ENCODE data around the gene FAM3D. TPM values are rescaled to one million over a fixed set of nuclear protein-coding genes. Genes with fewer than 3 reads are reported as not detected.
A peak's percentile ranks its signal among the peaks of the same experiment; 100 is the strongest.

The FAM3D gene
- polyA plus RNA-seq, 3 donors, result 0.28 to 1.9 (median 0.71) TPM

- H2AFZ ChIP-seq (ENCODE audit: insufficient read depth, low read depth, low read length, poor library complexity, severe bottlenecking), result no peak overlapping the region
- Mint-ChIP-seq H3K27ac (no peak overlapping the region), H3K9me3 (peaks cover 0 to 3% (median 0%) of the 10 kb centered on the region in 7 donors), H3K27me3 (ENCODE audit: low read depth in 3 of 3) (peaks cover 1 to 3% (median 1%) of the 10 kb centered on the region in 3 donors), H3K4me1 (no peaks in the 10 kb centered on the region), H3K36me3 (no peaks in the 10 kb centered on the region), H3K4me3 (no peak overlapping the region)
- H3K4me1 ChIP-seq (ENCODE audit: control insufficient read depth in 1 of 2, insufficient read depth in 2 of 2, low read length in 2 of 2), result no peaks in the 10 kb centered on the region
- H3K9ac ChIP-seq (ENCODE audit: insufficient read depth, low read length, poor library complexity, severe bottlenecking), result no peak overlapping the region
- H3K4me2 ChIP-seq (replicated peaks; ENCODE audit: extremely low read depth, low read length, poor library complexity, severe bottlenecking), result no peak overlapping the region
- TF ChIP-seq CTCF (IDR thresholded peaks at IDR 0.05), result no peak
- no peaks in the 10 kb centered on the region for H3K27me3 ChIP-seq (ENCODE audit: control insufficient read depth in 2 of 2, insufficient read depth in 2 of 2, low read length in 2 of 2)
- no peaks in the 10 kb centered on the region for H3K36me3 ChIP-seq (replicated peaks in 1 of 2; ENCODE audit: control insufficient read depth in 1 of 2, insufficient read depth in 2 of 2, low read length in 2 of 2)
- no peak overlapping the region for H3K27ac ChIP-seq (ENCODE audit: low read depth in 1 of 2, low read length in 2 of 2)
- no peaks in the 10 kb centered on the region for H4K20me1 ChIP-seq (ENCODE audit: insufficient read depth, low read length)
- H3K4me3 ChIP-seq (replicated peaks in 1 of 3; ENCODE audit: low read depth in 2 of 3, low read length in 3 of 3), result no peak overlapping the region
- no peak for DNase-seq
- no peaks in the 10 kb centered on the region for H3K79me2 ChIP-seq (ENCODE audit: insufficient read depth, low read length)
- WGBS (ENCODE audit: insufficient coverage), result 100% methylated on average over 2 of the region's 2 CpGs
- no peaks in the 10 kb centered on the region for H3K9me3 ChIP-seq (replicated peaks in 1 of 2; ENCODE audit: control insufficient read depth in 1 of 2, insufficient read depth in 1 of 2, low read length in 2 of 2)
- intact Hi-C loops (cut with micrococcal nuclease), result no loop called here
Observed at GRCh38 chr3:58656631-58657030, 9.9 kb downstream of the FAM3D start.

DNA sequence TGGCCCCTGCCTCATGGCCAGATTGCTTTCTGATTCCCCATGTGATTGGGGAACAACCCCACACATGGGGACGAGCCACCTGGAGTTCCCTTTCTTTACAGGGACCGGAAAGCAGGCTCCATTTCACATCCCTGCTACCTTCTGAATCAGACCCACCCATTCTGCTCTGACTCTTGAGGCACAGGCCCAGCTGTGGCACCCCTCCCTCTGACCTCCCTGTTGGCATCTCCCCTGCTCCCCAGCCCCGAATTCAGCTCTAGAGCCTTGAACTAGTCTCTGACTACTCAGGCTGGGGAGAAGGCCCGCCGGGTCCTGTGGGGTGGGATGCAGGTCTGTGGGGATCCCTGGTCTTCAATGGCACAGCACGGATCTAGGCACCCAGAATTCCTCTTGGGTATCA, 12.1 kb downstream of the FAM3D start:
- H3K27me3 Mint-ChIP-seq (ENCODE audit: low read depth in 3 of 3), result peaks cover 1 to 2% (median 1%) of the 10 kb centered on the region in 3 donors
- DNase-seq, result no peak
- 87% methylated on average over 3 of the region's 6 CpGs for WGBS (ENCODE audit: insufficient coverage)

More for the DNA sequence above, 12.1 kb downstream of the FAM3D start:
- Mint-ChIP-seq H3K4me3 (no peak overlapping the region), H3K36me3 (no peaks in the 10 kb centered on the region), H3K4me1 (no peaks in the 10 kb centered on the region), H3K27ac (peak overlapping the region in 1 of 7 donors; percentile 31), H3K9me3 (peaks cover 0 to 3% (median 0%) of the 10 kb centered on the region in 7 donors)
- H2AFZ ChIP-seq (ENCODE audit: insufficient read depth, low read depth, low read length, poor library complexity, severe bottlenecking), result no peak overlapping the region
- no peak overlapping the region for H3K9ac ChIP-seq (ENCODE audit: insufficient read depth, low read length, poor library complexity, severe bottlenecking)
- H3K4me3 ChIP-seq (replicated peaks in 1 of 3; ENCODE audit: low read depth in 2 of 3, low read length in 3 of 3), result no peak overlapping the region
- H4K20me1 ChIP-seq (ENCODE audit: insufficient read depth, low read length), result no peaks in the 10 kb centered on the region
- no peaks in the 10 kb centered on the region for H3K36me3 ChIP-seq (replicated peaks in 1 of 2; ENCODE audit: control insufficient read depth in 1 of 2, insufficient read depth in 2 of 2, low read length in 2 of 2)
- H3K9me3 ChIP-seq (replicated peaks in 1 of 2; ENCODE audit: control insufficient read depth in 1 of 2, insufficient read depth in 1 of 2, low read length in 2 of 2), result no peaks in the 10 kb centered on the region
- no peak for TF ChIP-seq CTCF (IDR thresholded peaks at IDR 0.05)
- no peak overlapping the region for H3K27ac ChIP-seq (ENCODE audit: low read depth in 1 of 2, low read length in 2 of 2)
- no peaks in the 10 kb centered on the region for H3K79me2 ChIP-seq (ENCODE audit: insufficient read depth, low read length)
- intact Hi-C loops (cut with micrococcal nuclease), result no loop called here
- H3K4me2 ChIP-seq (replicated peaks; ENCODE audit: extremely low read depth, low read length, poor library complexity, severe bottlenecking), result no peak overlapping the region
- no peaks in the 10 kb centered on the region for H3K27me3 ChIP-seq (ENCODE audit: control insufficient read depth in 2 of 2, insufficient read depth in 2 of 2, low read length in 2 of 2)
- no peaks in the 10 kb centered on the region for H3K4me1 ChIP-seq (ENCODE audit: control insufficient read depth in 1 of 2, insufficient read depth in 2 of 2, low read length in 2 of 2)
